Panc1 (cell line): ENCODE data around the gene IRF7.
"Not testable (repeated sequence)": the region's sequence is repeated elsewhere in the genome, so short reads cannot be mapped to it uniquely, and the experiment has no call there.

Experiments used
- POLR2AphosphoS5 ChIP-seq: IDR thresholded peaks from 2 replicates; pipeline ENCODE4 v1.6.1; 2012; ENCODE audit warnings: mild to moderate bottlenecking, low read depth, low read length, moderate library complexity
- TF ChIP-seq, protein P1 (sequence below): fragments of 450-650 bp; IDR thresholded peaks from 2 replicates; pipeline ENCODE4 v1.5.1; 2017; ENCODE audit warnings: mild to moderate bottlenecking
- TF ChIP-seq, protein P2 (sequence below), 2 experiments: IDR thresholded peaks; 2 replicates each; pipeline ENCODE4 v1.6.1; 2011 to 2012; ENCODE audit warnings: low read depth in 2 of 2, control low read depth in 1 of 2, low read length in 1 of 2, mild to moderate bottlenecking in 1 of 2, moderate library complexity in 1 of 2; ENCODE audit not compliant: insufficient read depth in 1 of 2

DNA sequence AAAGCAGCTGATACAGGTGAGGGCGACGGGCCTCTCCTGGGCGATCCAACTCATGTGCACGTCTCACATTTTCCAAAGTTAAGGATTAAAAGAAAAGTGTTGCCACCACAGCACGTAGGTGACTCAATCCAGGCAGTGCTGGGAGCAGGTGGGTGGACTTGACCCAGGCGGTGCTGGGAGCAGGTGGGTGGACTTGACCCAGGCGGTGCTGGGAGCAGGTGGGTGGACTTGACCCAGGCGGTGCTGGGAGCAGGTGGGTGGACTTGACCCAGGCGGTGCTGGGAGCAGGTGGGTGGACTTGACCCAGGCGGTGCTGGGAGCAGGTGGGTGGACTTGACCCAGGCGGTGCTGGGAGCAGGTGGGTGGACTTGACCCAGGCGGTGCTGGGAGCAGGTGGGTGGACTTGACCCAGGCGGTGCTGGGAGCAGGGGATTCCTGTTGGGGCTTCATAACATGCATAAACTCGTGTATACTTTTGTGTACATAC, 32.0 kb upstream of the IRF7 start:
- TF ChIP-seq, protein P1, sequence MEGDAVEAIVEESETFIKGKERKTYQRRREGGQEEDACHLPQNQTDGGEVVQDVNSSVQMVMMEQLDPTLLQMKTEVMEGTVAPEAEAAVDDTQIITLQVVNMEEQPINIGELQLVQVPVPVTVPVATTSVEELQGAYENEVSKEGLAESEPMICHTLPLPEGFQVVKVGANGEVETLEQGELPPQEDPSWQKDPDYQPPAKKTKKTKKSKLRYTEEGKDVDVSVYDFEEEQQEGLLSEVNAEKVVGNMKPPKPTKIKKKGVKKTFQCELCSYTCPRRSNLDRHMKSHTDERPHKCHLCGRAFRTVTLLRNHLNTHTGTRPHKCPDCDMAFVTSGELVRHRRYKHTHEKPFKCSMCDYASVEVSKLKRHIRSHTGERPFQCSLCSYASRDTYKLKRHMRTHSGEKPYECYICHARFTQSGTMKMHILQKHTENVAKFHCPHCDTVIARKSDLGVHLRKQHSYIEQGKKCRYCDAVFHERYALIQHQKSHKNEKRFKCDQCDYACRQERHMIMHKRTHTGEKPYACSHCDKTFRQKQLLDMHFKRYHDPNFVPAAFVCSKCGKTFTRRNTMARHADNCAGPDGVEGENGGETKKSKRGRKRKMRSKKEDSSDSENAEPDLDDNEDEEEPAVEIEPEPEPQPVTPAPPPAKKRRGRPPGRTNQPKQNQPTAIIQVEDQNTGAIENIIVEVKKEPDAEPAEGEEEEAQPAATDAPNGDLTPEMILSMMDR = not testable (repeated sequence)
- TF ChIP-seq POLR2AphosphoS5 = not testable (repeated sequence)
- TF ChIP-seq, protein P2, sequence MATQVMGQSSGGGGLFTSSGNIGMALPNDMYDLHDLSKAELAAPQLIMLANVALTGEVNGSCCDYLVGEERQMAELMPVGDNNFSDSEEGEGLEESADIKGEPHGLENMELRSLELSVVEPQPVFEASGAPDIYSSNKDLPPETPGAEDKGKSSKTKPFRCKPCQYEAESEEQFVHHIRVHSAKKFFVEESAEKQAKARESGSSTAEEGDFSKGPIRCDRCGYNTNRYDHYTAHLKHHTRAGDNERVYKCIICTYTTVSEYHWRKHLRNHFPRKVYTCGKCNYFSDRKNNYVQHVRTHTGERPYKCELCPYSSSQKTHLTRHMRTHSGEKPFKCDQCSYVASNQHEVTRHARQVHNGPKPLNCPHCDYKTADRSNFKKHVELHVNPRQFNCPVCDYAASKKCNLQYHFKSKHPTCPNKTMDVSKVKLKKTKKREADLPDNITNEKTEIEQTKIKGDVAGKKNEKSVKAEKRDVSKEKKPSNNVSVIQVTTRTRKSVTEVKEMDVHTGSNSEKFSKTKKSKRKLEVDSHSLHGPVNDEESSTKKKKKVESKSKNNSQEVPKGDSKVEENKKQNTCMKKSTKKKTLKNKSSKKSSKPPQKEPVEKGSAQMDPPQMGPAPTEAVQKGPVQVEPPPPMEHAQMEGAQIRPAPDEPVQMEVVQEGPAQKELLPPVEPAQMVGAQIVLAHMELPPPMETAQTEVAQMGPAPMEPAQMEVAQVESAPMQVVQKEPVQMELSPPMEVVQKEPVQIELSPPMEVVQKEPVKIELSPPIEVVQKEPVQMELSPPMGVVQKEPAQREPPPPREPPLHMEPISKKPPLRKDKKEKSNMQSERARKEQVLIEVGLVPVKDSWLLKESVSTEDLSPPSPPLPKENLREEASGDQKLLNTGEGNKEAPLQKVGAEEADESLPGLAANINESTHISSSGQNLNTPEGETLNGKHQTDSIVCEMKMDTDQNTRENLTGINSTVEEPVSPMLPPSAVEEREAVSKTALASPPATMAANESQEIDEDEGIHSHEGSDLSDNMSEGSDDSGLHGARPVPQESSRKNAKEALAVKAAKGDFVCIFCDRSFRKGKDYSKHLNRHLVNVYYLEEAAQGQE (IDR thresholded peaks at IDR 0.05; ENCODE audit: insufficient read depth in 1 of 2, low read depth in 2 of 2, low read length in 1 of 2) = not testable (repeated sequence)
